Neural progenitor cell (in vitro differentiated cells): ENCODE data around the gene INHBC. TPM values are rescaled to one million over a fixed set of nuclear protein-coding genes. Genes with fewer than 3 reads are reported as not detected.
A peak's percentile ranks its signal among the peaks of the same experiment; 100 is the strongest.

Source experiments
- DNase-seq: peaks from one replicate; pipeline ENCODE4 v3.0.0-alpha.2; 2016; ENCODE audit warnings: low spot score
- H2AFZ ChIP-seq: fragments of 200-600 bp; sonication (generic); replicated peaks from 2 replicates; pipeline ENCODE4 v1.6.1; 2016; ENCODE audit warnings: antibody characterized with exemption
- H3F3A ChIP-seq: fragments of 200-600 bp; sonication (generic); 2 replicates; pipeline ENCODE4 v1.6.1; 2016; ENCODE audit warnings: antibody characterized with exemption, low read depth
- H3K27ac ChIP-seq: fragments of 200-600 bp; sonication (generic); 2 replicates; pipeline ENCODE4 v1.5.1; 2016; ENCODE audit warnings: mild to moderate bottlenecking
- H3K27me3 ChIP-seq: fragments of 200-600 bp; sonication (generic); 2 replicates; pipeline ENCODE4 v1.6.1; 2016; ENCODE audit warnings: mild to moderate bottlenecking, moderate library complexity
- H3K36me3 ChIP-seq: fragments of 200-600 bp; sonication (generic); 2 replicates; pipeline ENCODE4 v1.5.1; 2016
- H3K4me1 ChIP-seq: fragments of 200-600 bp; sonication (generic); 2 replicates; pipeline ENCODE4 v1.6.1; 2016; ENCODE audit warnings: mixed run types
- H3K4me2 ChIP-seq: fragments of 200-600 bp; sonication (generic); 2 replicates; pipeline ENCODE4 v1.6.1; 2016
- H3K4me3 ChIP-seq: fragments of 200-600 bp; sonication (generic); 2 replicates; pipeline ENCODE4 v1.5.1; 2016
- H3K79me2 ChIP-seq: fragments of 200-600 bp; sonication (generic); 2 replicates; pipeline ENCODE4 v1.6.1; 2016; ENCODE audit warnings: low read depth
- H3K9ac ChIP-seq: fragments of 200-600 bp; sonication (generic); 2 replicates; pipeline ENCODE4 v1.6.1; 2016
- H3K9me3 ChIP-seq: fragments of 200-600 bp; sonication (generic); 2 replicates; pipeline ENCODE4 v1.5.1; 2016; ENCODE audit warnings: low read depth
- H4K20me1 ChIP-seq: fragments of 200-600 bp; sonication (generic); 2 replicates; pipeline ENCODE4 v1.6.1; 2016; ENCODE audit warnings: low read depth
- H3K27ac Mint-ChIP-seq: 3 replicates; pipeline ENCODE4 v1.8.0; 2021; ENCODE audit warnings: mixed read lengths
- H3K27me3 Mint-ChIP-seq: 2 replicates; pipeline ENCODE4 v1.8.0; 2022; ENCODE audit warnings: low read depth, mild to moderate bottlenecking, inconsistent platforms, moderate library complexity, mixed read lengths; ENCODE audit not compliant: insufficient read depth
- H3K36me3 Mint-ChIP-seq: 3 replicates; pipeline ENCODE4 v1.8.0; 2021; ENCODE audit warnings: mixed read lengths
- H3K4me1 Mint-ChIP-seq: 3 replicates; pipeline ENCODE4 v1.8.0; 2021; ENCODE audit warnings: mixed read lengths
- H3K4me3 Mint-ChIP-seq: 3 replicates; pipeline ENCODE4 v1.8.0; 2021; ENCODE audit warnings: mild to moderate bottlenecking, moderate library complexity, mixed read lengths
- H3K9me3 Mint-ChIP-seq: 3 replicates; pipeline ENCODE4 v1.8.0; 2020; ENCODE audit warnings: mixed read lengths
- EZH2 ChIP-seq: fragments of 200-600 bp; sonication (generic); IDR thresholded peaks from 2 replicates; pipeline ENCODE4 v1.6.1; 2017; ENCODE audit warnings: antibody characterized with exemption, mild to moderate bottlenecking, moderate library complexity
- EZH2phosphoT487 ChIP-seq: fragments of 200-600 bp; sonication (generic); IDR thresholded peaks from 2 replicates; pipeline ENCODE4 v1.6.1; 2017; ENCODE audit warnings: antibody characterized with exemption
- total RNA-seq: library from RNA; depleted of rRNA; stranded (reverse); fragments of >200 nt; gene quantifications from 2 replicates; pipeline ENCODE4 v1.2.3, GENCODE V29; 2015; ENCODE audit warnings: low replicate concordance
- TF ChIP-seq, protein P1 (sequence below): fragments of 200-600 bp; sonication (generic); IDR thresholded peaks from 2 replicates; pipeline ENCODE4 v1.5.1; 2017; ENCODE audit warnings: antibody characterized with exemption, mild to moderate bottlenecking

Gene INHBC, protein sequence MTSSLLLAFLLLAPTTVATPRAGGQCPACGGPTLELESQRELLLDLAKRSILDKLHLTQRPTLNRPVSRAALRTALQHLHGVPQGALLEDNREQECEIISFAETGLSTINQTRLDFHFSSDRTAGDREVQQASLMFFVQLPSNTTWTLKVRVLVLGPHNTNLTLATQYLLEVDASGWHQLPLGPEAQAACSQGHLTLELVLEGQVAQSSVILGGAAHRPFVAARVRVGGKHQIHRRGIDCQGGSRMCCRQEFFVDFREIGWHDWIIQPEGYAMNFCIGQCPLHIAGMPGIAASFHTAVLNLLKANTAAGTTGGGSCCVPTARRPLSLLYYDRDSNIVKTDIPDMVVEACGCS
- total RNA-seq = 0.06 TPM in 1 of 2 replicates, not detected in the other

DNA sequence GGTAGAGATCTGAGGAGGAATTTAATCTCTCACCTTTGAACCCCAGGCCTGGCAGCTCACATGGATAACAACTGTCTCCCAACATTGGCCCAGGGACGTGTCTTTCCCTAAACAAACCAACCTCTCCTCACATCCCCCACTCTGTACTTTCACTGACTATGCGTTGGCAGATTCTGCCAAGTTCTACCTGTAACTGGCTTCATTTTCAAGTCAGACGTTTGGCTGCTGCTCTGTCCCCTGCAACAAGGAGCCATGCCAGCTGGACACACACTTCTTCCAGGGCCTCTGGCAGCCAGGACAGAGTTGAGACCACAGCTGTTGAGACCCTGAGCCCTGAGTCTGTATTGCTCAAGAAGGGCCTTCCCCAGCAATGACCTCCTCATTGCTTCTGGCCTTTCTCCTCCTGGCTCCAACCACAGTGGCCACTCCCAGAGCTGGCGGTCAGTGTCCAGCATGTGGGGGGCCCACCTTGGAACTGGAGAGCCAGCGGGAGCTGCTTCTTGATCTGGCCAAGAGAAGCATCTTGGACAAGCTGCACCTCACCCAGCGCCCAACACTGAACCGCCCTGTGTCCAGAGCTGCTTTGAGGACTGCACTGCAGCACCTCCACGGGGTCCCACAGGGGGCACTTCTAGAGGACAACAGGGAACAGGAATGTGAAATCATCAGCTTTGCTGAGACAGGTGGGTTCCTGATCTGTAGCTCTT lies at the start of gene INHBC:
INHBC (plus strand) TSS at position 268 of the 707 bp plus-strand sequence; CDS start at position 371, 103 bp downstream.
- DNase-seq = no peak
- TF ChIP-seq, protein P1, sequence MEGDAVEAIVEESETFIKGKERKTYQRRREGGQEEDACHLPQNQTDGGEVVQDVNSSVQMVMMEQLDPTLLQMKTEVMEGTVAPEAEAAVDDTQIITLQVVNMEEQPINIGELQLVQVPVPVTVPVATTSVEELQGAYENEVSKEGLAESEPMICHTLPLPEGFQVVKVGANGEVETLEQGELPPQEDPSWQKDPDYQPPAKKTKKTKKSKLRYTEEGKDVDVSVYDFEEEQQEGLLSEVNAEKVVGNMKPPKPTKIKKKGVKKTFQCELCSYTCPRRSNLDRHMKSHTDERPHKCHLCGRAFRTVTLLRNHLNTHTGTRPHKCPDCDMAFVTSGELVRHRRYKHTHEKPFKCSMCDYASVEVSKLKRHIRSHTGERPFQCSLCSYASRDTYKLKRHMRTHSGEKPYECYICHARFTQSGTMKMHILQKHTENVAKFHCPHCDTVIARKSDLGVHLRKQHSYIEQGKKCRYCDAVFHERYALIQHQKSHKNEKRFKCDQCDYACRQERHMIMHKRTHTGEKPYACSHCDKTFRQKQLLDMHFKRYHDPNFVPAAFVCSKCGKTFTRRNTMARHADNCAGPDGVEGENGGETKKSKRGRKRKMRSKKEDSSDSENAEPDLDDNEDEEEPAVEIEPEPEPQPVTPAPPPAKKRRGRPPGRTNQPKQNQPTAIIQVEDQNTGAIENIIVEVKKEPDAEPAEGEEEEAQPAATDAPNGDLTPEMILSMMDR = no peak
- TF ChIP-seq EZH2phosphoT487 (no peak), EZH2 (no peak)
- peaks cover 6% of the 10 kb centered on the region for H3K4me1 ChIP-seq
- no peaks in the 10 kb centered on the region for H3K36me3 ChIP-seq
- Mint-ChIP-seq H3K27me3 (peaks cover 4% of the 10 kb centered on the region), H3K9me3 (no peaks in the 10 kb centered on the region), H3K4me1 (peaks cover 20% of the 10 kb centered on the region), H3K4me3 (no peak within 1 kb of the TSS), H3K36me3 (no peaks in the 10 kb centered on the region), H3K27ac (peak within 1 kb of the TSS; percentile 1)
- H3K9me3 ChIP-seq = no peaks in the 10 kb centered on the region
- H3K27me3 ChIP-seq = no peaks in the 10 kb centered on the region
- H3K27ac ChIP-seq = no peak within 1 kb of the TSS
- H3K79me2 ChIP-seq = peaks cover 7% of the 10 kb centered on the region
- H4K20me1 ChIP-seq = no peaks in the 10 kb centered on the region
- H3K9ac ChIP-seq = no peak within 1 kb of the TSS
- H3F3A ChIP-seq = peaks cover 20% of the 10 kb centered on the region
- no peak within 1 kb of the TSS for H2AFZ ChIP-seq
- no peak within 1 kb of the TSS for H3K4me3 ChIP-seq
- H3K4me2 ChIP-seq = no peak within 1 kb of the TSS

DNA sequence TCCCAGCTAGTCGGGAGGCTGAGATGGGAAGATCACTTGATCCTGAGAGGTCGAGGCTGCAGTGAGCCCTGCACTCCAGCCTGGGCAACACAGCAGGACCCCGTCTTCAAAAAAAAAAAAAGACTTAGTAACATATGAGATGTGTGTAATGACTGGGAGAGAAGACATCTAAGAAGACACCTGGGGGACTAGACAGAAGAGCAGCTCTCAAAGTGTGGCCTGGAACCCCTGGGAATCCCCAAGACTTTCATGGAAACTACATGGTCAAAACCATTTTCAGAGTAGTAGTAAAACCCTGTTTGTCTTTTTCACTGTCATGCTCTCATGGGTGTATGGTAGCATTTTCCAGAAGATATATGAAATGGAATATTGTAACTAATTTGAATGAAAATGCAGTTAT lies 49.0 kb upstream of the INHBC start:
- no peak overlapping the region for H3K4me2 ChIP-seq
- Mint-ChIP-seq H3K27ac (no peak overlapping the region), H3K36me3 (peaks cover 14% of the 10 kb centered on the region), H3K27me3 (peaks cover 2% of the 10 kb centered on the region), H3K4me1 (peaks cover 9% of the 10 kb centered on the region), H3K9me3 (no peaks in the 10 kb centered on the region), H3K4me3 (no peak overlapping the region)
- DNase-seq = no peak
- no peak overlapping the region for H3K4me3 ChIP-seq
- H3K27ac ChIP-seq = no peak overlapping the region
- H3K9ac ChIP-seq = no peak overlapping the region
- H3K4me1 ChIP-seq = no peaks in the 10 kb centered on the region
- H3K27me3 ChIP-seq = no peaks in the 10 kb centered on the region
- H4K20me1 ChIP-seq = no peaks in the 10 kb centered on the region
- H2AFZ ChIP-seq = no peak overlapping the region
- H3K36me3 ChIP-seq = no peaks in the 10 kb centered on the region
- H3K9me3 ChIP-seq = no peaks in the 10 kb centered on the region
- TF ChIP-seq, protein P1 = no peak
- no peak for TF ChIP-seq EZH2
- TF ChIP-seq EZH2phosphoT487 = no peak
- no peaks in the 10 kb centered on the region for H3F3A ChIP-seq
- no peaks in the 10 kb centered on the region for H3K79me2 ChIP-seq

DNA sequence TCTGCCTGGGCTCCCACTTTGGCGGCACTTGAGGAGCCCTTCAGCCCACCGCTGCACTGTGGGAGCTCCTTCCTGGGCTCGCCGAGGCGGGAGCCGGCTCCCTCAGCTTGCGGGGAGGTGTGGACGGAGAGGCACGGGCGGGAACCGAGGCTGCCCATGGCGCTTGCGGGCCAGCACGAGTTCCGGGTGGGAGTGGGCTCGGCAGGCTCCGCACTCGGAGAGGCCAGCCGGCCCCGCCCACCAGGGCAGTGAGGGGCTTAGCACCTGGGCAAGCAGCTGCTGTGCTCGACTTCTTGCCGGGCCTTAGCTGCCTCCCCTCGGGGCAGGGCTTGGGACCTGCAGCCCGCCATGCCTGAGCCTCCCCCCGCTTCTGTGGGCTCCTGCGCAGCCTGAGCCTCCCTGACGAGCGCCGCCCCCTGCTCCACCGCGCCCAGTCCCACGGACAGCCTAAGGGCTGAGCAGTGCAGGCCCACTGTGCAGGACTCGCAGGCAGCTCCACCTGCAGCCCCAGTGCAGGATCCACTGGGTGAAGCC lies 48.3 kb upstream of the INHBC start:
- H3K4me1 ChIP-seq = no peaks in the 10 kb centered on the region
- Mint-ChIP-seq H3K4me3 (no peak overlapping the region), H3K27ac (no peak overlapping the region), H3K9me3 (no peaks in the 10 kb centered on the region), H3K36me3 (peaks cover 11% of the 10 kb centered on the region), H3K4me1 (peaks cover 9% of the 10 kb centered on the region), H3K27me3 (peaks cover 2% of the 10 kb centered on the region)
- no peak overlapping the region for H2AFZ ChIP-seq
- no peaks in the 10 kb centered on the region for H3K36me3 ChIP-seq
- no peaks in the 10 kb centered on the region for H3K9me3 ChIP-seq
- no peaks in the 10 kb centered on the region for H3K27me3 ChIP-seq
- H3K4me3 ChIP-seq = no peak overlapping the region
- DNase-seq = no peak
- no peaks in the 10 kb centered on the region for H3K79me2 ChIP-seq
- H3F3A ChIP-seq = no peaks in the 10 kb centered on the region
- no peak overlapping the region for H3K9ac ChIP-seq
- TF ChIP-seq EZH2phosphoT487 (no peak), EZH2 (no peak)
- TF ChIP-seq, protein P1 = no peak
- no peaks in the 10 kb centered on the region for H4K20me1 ChIP-seq
- no peak overlapping the region for H3K27ac ChIP-seq
- H3K4me2 ChIP-seq = no peak overlapping the region
